Measurements from ENCODE around the gene GFRA4.

The GFRA4 gene

GRCh38 chr20:3669710-3670367 is 6.6 kb upstream of the GFRA4 start:
- Histone ChIP-seq H3K27me3 (ENCODE audit: control insufficient read depth, insufficient read depth, low read length) (peaks cover 14% of the 10 kb centered on the region), H3K9ac (no peak overlapping the region), H3K27ac (no peak overlapping the region), H3K9me3 (ENCODE audit: control insufficient read depth, low read length) (no peaks in the 10 kb centered on the region), H3K4me1 (no peaks in the 10 kb centered on the region), H3K4me3 (ENCODE audit: low read depth, low read length) (no peak overlapping the region), H3K79me2 (no peaks in the 10 kb centered on the region), H2AFZ (no peak overlapping the region), H3K36me3 (ENCODE audit: control insufficient read depth, insufficient read depth, low read length) (no peaks in the 10 kb centered on the region), H3K4me2 (ENCODE audit: low read length) (no peak overlapping the region)
- no peak for TF ChIP-seq CTCF (IDR thresholded peaks at IDR 0.05)

- peaks cover 8% of the 10 kb centered on the region for H3K27me3 ChIP-seq (ENCODE audit: control insufficient read depth, insufficient read depth, low read length)
- H3K4me1 ChIP-seq = no peaks in the 10 kb centered on the region
- no peak overlapping the region for H3K9ac ChIP-seq
- H2AFZ ChIP-seq = no peak overlapping the region
- H3K4me3 ChIP-seq (ENCODE audit: low read depth, low read length) = no peak overlapping the region
- TF ChIP-seq CTCF (IDR thresholded peaks at IDR 0.05) = no peak
- no peaks in the 10 kb centered on the region for H3K79me2 ChIP-seq
- no peak overlapping the region for H3K27ac ChIP-seq
- H3K36me3 ChIP-seq (ENCODE audit: control insufficient read depth, insufficient read depth, low read length) = no peaks in the 10 kb centered on the region
- no peaks in the 10 kb centered on the region for H3K9me3 ChIP-seq (ENCODE audit: control insufficient read depth, low read length)
- no peak overlapping the region for H3K4me2 ChIP-seq (ENCODE audit: low read length)
Observed at GRCh38 chr20:3667434-3668037, 4.3 kb upstream of the GFRA4 start.

- no peaks in the 10 kb centered on the region for H3K4me1 ChIP-seq
- H3K27ac ChIP-seq = no peak overlapping the region
- no peak overlapping the region for H2AFZ ChIP-seq
- H3K4me2 ChIP-seq (ENCODE audit: low read length) = no peak overlapping the region
- TF ChIP-seq CTCF (IDR thresholded peaks at IDR 0.05) = no peak
- no peak overlapping the region for H3K4me3 ChIP-seq (ENCODE audit: low read depth, low read length)
- no peaks in the 10 kb centered on the region for H3K79me2 ChIP-seq
- H3K27me3 ChIP-seq (ENCODE audit: control insufficient read depth, insufficient read depth, low read length) = peaks cover 10% of the 10 kb centered on the region
- H3K9ac ChIP-seq = no peak overlapping the region
- no peaks in the 10 kb centered on the region for H3K9me3 ChIP-seq (ENCODE audit: control insufficient read depth, low read length)
- H3K36me3 ChIP-seq (ENCODE audit: control insufficient read depth, insufficient read depth, low read length) = no peaks in the 10 kb centered on the region
Observed at GRCh38 chr20:3663858-3664257, 659 bp upstream of the GFRA4 start.

- Histone ChIP-seq H3K36me3 (ENCODE audit: control insufficient read depth, insufficient read depth, low read length) (no peaks in the 10 kb centered on the region), H3K4me1 (no peaks in the 10 kb centered on the region), H3K9me3 (ENCODE audit: control insufficient read depth, low read length) (no peaks in the 10 kb centered on the region), H3K4me3 (ENCODE audit: low read depth, low read length) (no peak overlapping the region), H3K79me2 (no peaks in the 10 kb centered on the region), H2AFZ (no peak overlapping the region), H3K4me2 (ENCODE audit: low read length) (no peak overlapping the region), H3K9ac (no peak overlapping the region), H3K27me3 (ENCODE audit: control insufficient read depth, insufficient read depth, low read length) (peaks cover 10% of the 10 kb centered on the region), H3K27ac (no peak overlapping the region)
- TF ChIP-seq CTCF (IDR thresholded peaks at IDR 0.05) = no peak
Observed at GRCh38 chr20:3661814-3662665, 1.2 kb downstream of the GFRA4 start.

Measured in parathyroid adenoma (tissue), 2 donors.